HCT116 (cell line): ENCODE measurements around the gene CAMK1D.

ENCODE experiments used
- CEBPB ChIP-seq: IDR thresholded peaks from 2 replicates; pipeline ENCODE4 v1.6.1; 2012; ENCODE audit warnings: low read depth
- EZH2 ChIP-seq: fragments of 200-600 bp; sonication (generic); IDR thresholded peaks from 2 replicates; pipeline ENCODE4 v1.6.1; 2017; ENCODE audit warnings: antibody characterized with exemption, mixed run types
- SRF ChIP-seq: IDR thresholded peaks from 2 replicates; pipeline ENCODE4 v1.6.1; 2012; ENCODE audit warnings: low read depth
- TF ChIP-seq, protein P1 (sequence below), 3 experiments: fragments of 200-600 bp in 1 of 3; sonication (generic) in 1 of 3; IDR thresholded peaks in 2 of 3; conservative IDR thresholded peaks in 1 of 3; 2 replicates each; pipeline ENCODE4 v1.5.1; 2012 to 2017; ENCODE audit warnings: low read depth in 2 of 3, low read length in 2 of 3, antibody characterized with exemption in 1 of 3, borderline replicate concordance in 1 of 3, control low read depth in 1 of 3, mild to moderate bottlenecking in 1 of 3, mixed read lengths in 1 of 3, mixed run types in 1 of 3, moderate library complexity in 1 of 3; ENCODE audit not compliant: insufficient read depth in 1 of 3
- TF ChIP-seq, protein P2 (sequence below): IDR thresholded peaks from 2 replicates; pipeline ENCODE4 v1.6.1; 2012

DNA sequence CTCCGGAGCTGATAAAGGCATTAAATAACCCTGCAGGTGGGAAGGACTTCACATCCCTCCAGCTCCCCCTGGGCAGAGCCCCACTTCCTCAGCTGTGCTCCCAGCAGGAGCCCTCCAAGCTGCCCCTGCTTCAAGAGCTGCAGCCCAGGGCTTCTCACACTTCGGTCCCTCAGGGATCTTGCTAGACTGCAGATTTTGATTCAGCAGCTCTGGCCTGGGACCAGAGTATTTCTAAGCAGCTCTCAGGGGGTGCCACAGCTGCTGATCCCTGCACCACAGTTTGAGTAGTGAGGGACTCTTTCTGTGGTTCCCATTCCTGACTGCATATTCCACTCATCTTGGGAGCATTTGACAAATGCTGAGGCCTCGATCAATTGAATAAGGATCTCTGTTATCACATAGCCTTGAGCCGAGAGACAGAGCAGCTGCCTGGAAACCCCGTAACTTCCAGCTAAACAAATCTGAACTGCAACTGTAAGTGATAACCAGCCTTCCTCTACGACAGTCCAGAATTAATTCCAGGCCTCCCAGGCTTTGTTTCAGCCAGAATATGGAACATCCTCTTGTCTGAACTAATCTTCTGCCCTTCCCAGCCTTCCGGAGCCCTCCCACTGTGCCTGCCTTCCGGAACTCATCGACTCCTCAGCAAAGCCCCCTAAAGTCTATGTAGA is 490.7 kb downstream of the CAMK1D start:
- TF ChIP-seq EZH2, result no peak
- TF ChIP-seq SRF, result no peak
- TF ChIP-seq CEBPB, result no peak
- TF ChIP-seq, protein P1, sequence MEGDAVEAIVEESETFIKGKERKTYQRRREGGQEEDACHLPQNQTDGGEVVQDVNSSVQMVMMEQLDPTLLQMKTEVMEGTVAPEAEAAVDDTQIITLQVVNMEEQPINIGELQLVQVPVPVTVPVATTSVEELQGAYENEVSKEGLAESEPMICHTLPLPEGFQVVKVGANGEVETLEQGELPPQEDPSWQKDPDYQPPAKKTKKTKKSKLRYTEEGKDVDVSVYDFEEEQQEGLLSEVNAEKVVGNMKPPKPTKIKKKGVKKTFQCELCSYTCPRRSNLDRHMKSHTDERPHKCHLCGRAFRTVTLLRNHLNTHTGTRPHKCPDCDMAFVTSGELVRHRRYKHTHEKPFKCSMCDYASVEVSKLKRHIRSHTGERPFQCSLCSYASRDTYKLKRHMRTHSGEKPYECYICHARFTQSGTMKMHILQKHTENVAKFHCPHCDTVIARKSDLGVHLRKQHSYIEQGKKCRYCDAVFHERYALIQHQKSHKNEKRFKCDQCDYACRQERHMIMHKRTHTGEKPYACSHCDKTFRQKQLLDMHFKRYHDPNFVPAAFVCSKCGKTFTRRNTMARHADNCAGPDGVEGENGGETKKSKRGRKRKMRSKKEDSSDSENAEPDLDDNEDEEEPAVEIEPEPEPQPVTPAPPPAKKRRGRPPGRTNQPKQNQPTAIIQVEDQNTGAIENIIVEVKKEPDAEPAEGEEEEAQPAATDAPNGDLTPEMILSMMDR (IDR thresholded peaks at IDR 0.05 in 2 of 3, conservative IDR thresholded peaks at IDR 0.05 in 1 of 3; ENCODE audit: borderline replicate concordance in 1 of 3, insufficient read depth in 1 of 3, low read depth in 2 of 3, low read length in 2 of 3), result no peak
- TF ChIP-seq, protein P2, sequence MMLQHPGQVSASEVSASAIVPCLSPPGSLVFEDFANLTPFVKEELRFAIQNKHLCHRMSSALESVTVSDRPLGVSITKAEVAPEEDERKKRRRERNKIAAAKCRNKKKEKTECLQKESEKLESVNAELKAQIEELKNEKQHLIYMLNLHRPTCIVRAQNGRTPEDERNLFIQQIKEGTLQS, result no peak
